Chondrocyte (in vitro differentiated cells): Measurements from ENCODE around the gene DNAH9. TPM values are rescaled to one million over a fixed set of nuclear protein-coding genes. Genes with fewer than 3 reads are reported as not detected.

ENCODE experiments used
- DNase-seq: peaks from one replicate; pipeline ENCODE4 v3.0.0; 2021; ENCODE audit warnings: mixed read lengths, low spot score
- H3K27ac Mint-ChIP-seq: one replicate; pipeline ENCODE4 v1.8.0; 2021; ENCODE audit warnings: mild to moderate bottlenecking, moderate library complexity, mixed read lengths; ENCODE audit not compliant: unreplicated experiment
- H3K27me3 Mint-ChIP-seq: 2 replicates; pipeline ENCODE4 v1.8.0; 2021; ENCODE audit warnings: low read depth, mixed read lengths
- H3K36me3 Mint-ChIP-seq: 2 replicates; pipeline ENCODE4 v1.8.0; 2021; ENCODE audit warnings: low read depth, mixed read lengths
- H3K4me1 Mint-ChIP-seq: 2 replicates; pipeline ENCODE4 v1.8.0; 2021; ENCODE audit warnings: low read depth, mild to moderate bottlenecking, mixed read lengths
- H3K4me3 Mint-ChIP-seq: one replicate; pipeline ENCODE4 v1.8.0; 2021; ENCODE audit warnings: mild to moderate bottlenecking, moderate library complexity, mixed read lengths; ENCODE audit not compliant: unreplicated experiment
- H3K9me3 Mint-ChIP-seq: 2 replicates; pipeline ENCODE4 v1.8.0; 2021; ENCODE audit warnings: low read depth, mixed read lengths
- CTCF ChIP-seq: fragments of 200-600 bp; sonication (generic); IDR thresholded peaks from 2 replicates; pipeline ENCODE4 v1.5.0; 2021; ENCODE audit warnings: antibody characterized with exemption, mild to moderate bottlenecking, moderate library complexity
- total RNA-seq: library from RNA; stranded (reverse); gene quantifications from 3 replicates; pipeline ENCODE4 v1.2.1, GENCODE V29; 2021

Gene DNAH9
- total RNA-seq, 1 donor from 2014 or later = 0.37 TPM

GRCh38 chr17:11813871-11814270, 215.6 kb downstream of the DNAH9 start:
- H3K36me3 Mint-ChIP-seq = no peaks in the 10 kb centered on the region

GRCh38 chr17:11814655-11815262, 216.5 kb downstream of the DNAH9 start:
- no peak for TF ChIP-seq CTCF
- Mint-ChIP-seq H3K4me1 (no peaks in the 10 kb centered on the region), H3K4me3 (no peak overlapping the region), H3K27ac (no peak overlapping the region), H3K36me3 (no peaks in the 10 kb centered on the region), H3K27me3 (no peaks in the 10 kb centered on the region), H3K9me3 (no peaks in the 10 kb centered on the region)
- DNase-seq = no peak

More at GRCh38 chr17:11813871-11814270, 215.6 kb downstream of the DNAH9 start:
- H3K9me3 Mint-ChIP-seq = no peaks in the 10 kb centered on the region
- H3K27me3 Mint-ChIP-seq = no peaks in the 10 kb centered on the region
- no peak overlapping the region for H3K27ac Mint-ChIP-seq
- no peaks in the 10 kb centered on the region for H3K4me1 Mint-ChIP-seq
- no peak overlapping the region for H3K4me3 Mint-ChIP-seq
- TF ChIP-seq CTCF = no peak
- DNase-seq = no peak

- Mint-ChIP-seq H3K36me3 (no peaks in the 10 kb centered on the region), H3K27ac (no peak overlapping the region), H3K4me3 (no peak overlapping the region), H3K9me3 (no peaks in the 10 kb centered on the region), H3K27me3 (no peaks in the 10 kb centered on the region), H3K4me1 (no peaks in the 10 kb centered on the region)
- no peak for DNase-seq
- TF ChIP-seq CTCF = no peak
Observed at GRCh38 chr17:11816409-11816808, 218.1 kb downstream of the DNAH9 start.

- Mint-ChIP-seq H3K36me3 (no peaks in the 10 kb centered on the region), H3K27ac (no peak overlapping the region), H3K9me3 (no peaks in the 10 kb centered on the region), H3K4me3 (no peak overlapping the region), H3K27me3 (no peaks in the 10 kb centered on the region), H3K4me1 (no peaks in the 10 kb centered on the region)
- no peak for DNase-seq
- no peak for TF ChIP-seq CTCF
Observed at GRCh38 chr17:11823862-11824261, 225.6 kb downstream of the DNAH9 start.

- Mint-ChIP-seq H3K4me3 (no peak overlapping the region), H3K27me3 (no peaks in the 10 kb centered on the region), H3K4me1 (no peaks in the 10 kb centered on the region), H3K27ac (no peak overlapping the region), H3K36me3 (no peaks in the 10 kb centered on the region), H3K9me3 (peaks cover 4% of the 10 kb centered on the region)
- no peak for DNase-seq
- no peak for TF ChIP-seq CTCF
Observed at GRCh38 chr17:11825572-11826209, 227.4 kb downstream of the DNAH9 start.
